MCF 10A (cell line): Measurements from ENCODE around the gene RRAS. TPM values are rescaled to one million over a fixed set of nuclear protein-coding genes. Genes with fewer than 3 reads are reported as not detected.

Experiments
- BruUV-seq: library from RNA; stranded (reverse); fragments of 400-500 nt; replicated peaks from 2 replicates; lab custom pipeline; 2021; lab: Mats Ljungman, UMichigan
- CTCF ChIA-PET: fragments of 300-600 bp; sonication (Branson Sonifier 250); formaldehyde crosslinking; extraction: SDS; loops from one replicate; lab custom pipeline; 2021; ENCODE audit warnings: antibody characterized with exemption, inconsistent platforms; lab: Yijun Ruan, JAX
- POLR2A ChIA-PET: fragments of 300-600, 350-650 bp; sonication (Branson Sonifier 250); formaldehyde crosslinking; extraction: SDS; loops from one replicate; lab custom pipeline; 2020; ENCODE audit warnings: antibody characterized with exemption, inconsistent platforms; lab: Yijun Ruan, JAX
- DNase-seq: peaks from one replicate; pipeline ENCODE4 v3.0.0-alpha.2; 2018; ENCODE audit not compliant: unreplicated experiment
- H3K27ac Mint-ChIP-seq: one replicate; pipeline ENCODE4 v1.8.0; 2022; ENCODE audit warnings: mild to moderate bottlenecking, low read depth, mixed read lengths; ENCODE audit not compliant: unreplicated experiment
- H3K27me3 Mint-ChIP-seq: one replicate; pipeline ENCODE4 v1.8.0; 2022; ENCODE audit warnings: mixed read lengths; ENCODE audit not compliant: insufficient read depth, unreplicated experiment
- H3K36me3 Mint-ChIP-seq: one replicate; pipeline ENCODE4 v1.8.0; 2022; ENCODE audit warnings: mild to moderate bottlenecking, moderate library complexity, mixed read lengths; ENCODE audit not compliant: insufficient read depth, unreplicated experiment
- H3K4me1 Mint-ChIP-seq: one replicate; pipeline ENCODE4 v1.8.0; 2022; ENCODE audit warnings: mixed read lengths; ENCODE audit not compliant: insufficient read depth, unreplicated experiment
- H3K4me3 Mint-ChIP-seq: one replicate; pipeline ENCODE4 v1.8.0; 2022; ENCODE audit warnings: mild to moderate bottlenecking, moderate library complexity, mixed read lengths; ENCODE audit not compliant: unreplicated experiment
- H3K9me3 Mint-ChIP-seq: one replicate; pipeline ENCODE4 v1.8.0; 2022; ENCODE audit warnings: mixed read lengths; ENCODE audit not compliant: unreplicated experiment
- intact Hi-C: fragments of 100-400 bp; cut with micrococcal nuclease; formaldehyde crosslinking; loops from 2 replicates; pipeline ENCODE4 v1.14.1; 2022
- total RNA-seq: library from RNA; stranded (reverse); gene quantifications from 2 replicates; pipeline ENCODE4 v1.2.3, GENCODE V29; 2022
- TF ChIP-seq, protein P1 (sequence below): fragments of 200-600 bp; IDR thresholded peaks from one replicate; pipeline ENCODE4 v1.8.0; 2022; ENCODE audit warnings: antibody characterized with exemption, mild to moderate bottlenecking; ENCODE audit not compliant: unreplicated experiment

Gene RRAS
- total RNA-seq, 1 experiment from 2014 or later = 37.6 TPM

DNA sequence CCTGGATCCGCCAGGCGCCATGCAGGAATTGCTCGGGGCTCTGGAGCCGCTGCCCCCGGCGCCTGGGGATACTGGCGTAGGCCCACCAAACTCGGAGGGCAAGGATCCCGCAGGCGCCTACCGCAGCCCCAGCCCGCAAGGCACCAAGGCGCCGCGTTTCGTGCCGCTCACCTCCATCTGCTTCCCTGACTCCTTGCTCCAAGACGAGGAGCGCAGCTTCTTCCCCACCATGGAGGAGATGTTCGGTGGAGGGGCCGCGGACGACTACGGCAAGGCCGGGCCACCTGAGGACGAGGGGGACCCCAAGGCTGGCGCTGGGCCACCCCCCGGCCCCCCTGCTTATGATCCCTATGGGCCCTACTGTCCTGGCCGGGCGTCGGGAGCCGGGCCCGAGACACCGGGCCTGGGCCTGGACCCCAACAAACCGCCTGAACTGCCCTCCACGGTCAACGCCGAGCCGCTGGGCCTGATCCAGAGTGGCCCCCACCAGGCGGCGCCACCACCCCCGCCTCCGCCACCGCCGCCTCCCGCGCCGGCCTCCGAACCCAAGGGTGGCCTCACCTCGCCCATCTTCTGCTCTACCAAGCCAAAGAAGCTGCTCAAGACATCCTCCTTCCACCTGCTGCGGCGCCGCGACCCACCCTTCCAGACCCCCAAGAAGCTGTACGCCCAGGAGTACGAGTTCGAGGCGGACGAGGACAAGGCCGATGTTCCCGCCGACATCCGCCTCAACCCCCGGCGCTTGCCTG, 42.8 kb downstream of the RRAS start:
- Mint-ChIP-seq H3K27ac (no peak overlapping the region), H3K27me3 (no peaks in the 10 kb centered on the region), H3K4me3 (no peak overlapping the region), H3K36me3 (peaks cover 62% of the 10 kb centered on the region), H3K4me1 (peaks cover 21% of the 10 kb centered on the region), H3K9me3 (no peaks in the 10 kb centered on the region)
- POLR2A ChIA-PET = interaction anchor here (0.8 to 8.4 kb wide), 2 partner anchors 8 to 44 kb away, joined by 3 to 136 read pairs; partner anchors contain the start of genes RRAS and SCAF1
- TF ChIP-seq, protein P1, sequence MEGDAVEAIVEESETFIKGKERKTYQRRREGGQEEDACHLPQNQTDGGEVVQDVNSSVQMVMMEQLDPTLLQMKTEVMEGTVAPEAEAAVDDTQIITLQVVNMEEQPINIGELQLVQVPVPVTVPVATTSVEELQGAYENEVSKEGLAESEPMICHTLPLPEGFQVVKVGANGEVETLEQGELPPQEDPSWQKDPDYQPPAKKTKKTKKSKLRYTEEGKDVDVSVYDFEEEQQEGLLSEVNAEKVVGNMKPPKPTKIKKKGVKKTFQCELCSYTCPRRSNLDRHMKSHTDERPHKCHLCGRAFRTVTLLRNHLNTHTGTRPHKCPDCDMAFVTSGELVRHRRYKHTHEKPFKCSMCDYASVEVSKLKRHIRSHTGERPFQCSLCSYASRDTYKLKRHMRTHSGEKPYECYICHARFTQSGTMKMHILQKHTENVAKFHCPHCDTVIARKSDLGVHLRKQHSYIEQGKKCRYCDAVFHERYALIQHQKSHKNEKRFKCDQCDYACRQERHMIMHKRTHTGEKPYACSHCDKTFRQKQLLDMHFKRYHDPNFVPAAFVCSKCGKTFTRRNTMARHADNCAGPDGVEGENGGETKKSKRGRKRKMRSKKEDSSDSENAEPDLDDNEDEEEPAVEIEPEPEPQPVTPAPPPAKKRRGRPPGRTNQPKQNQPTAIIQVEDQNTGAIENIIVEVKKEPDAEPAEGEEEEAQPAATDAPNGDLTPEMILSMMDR = no peak
- intact Hi-C loops = no loop called here
- CTCF ChIA-PET = interaction anchor here (1.4 kb wide), 1 partner anchor 84 kb away, joined by 3 read pairs; no protein-coding TSS in a partner anchor
- BruUV-seq = no TSS peak
- DNase-seq = no peak

DNA sequence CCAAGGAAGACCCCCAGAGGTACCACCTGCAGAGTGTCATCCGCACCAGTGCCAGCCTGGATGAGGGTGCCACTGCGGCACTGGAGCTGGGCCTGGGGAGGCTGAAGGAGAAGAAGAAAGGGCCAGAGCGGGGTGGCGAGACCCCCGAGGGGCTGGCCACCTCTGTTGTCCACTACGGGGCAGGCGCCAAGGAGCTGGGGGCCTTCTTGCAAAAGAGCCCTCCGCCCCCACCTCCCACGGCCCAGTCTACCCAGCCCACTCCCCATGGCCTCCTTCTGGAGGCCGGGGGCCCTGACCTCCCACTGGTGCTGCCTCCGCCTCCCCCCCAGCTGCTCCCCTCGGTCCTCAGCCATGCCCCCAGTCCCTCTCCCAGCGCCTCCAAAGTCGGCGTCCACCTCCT, 43.5 kb downstream of the RRAS start:
- H3K9me3 Mint-ChIP-seq = no peaks in the 10 kb centered on the region
- TF ChIP-seq, protein P1 = no peak
- DNase-seq = no peak
- H3K4me3 Mint-ChIP-seq = no peak overlapping the region
- peaks cover 21% of the 10 kb centered on the region for H3K4me1 Mint-ChIP-seq
- peaks cover 58% of the 10 kb centered on the region for H3K36me3 Mint-ChIP-seq
- intact Hi-C loops = no loop called here
- no peaks in the 10 kb centered on the region for H3K27me3 Mint-ChIP-seq
- no peak overlapping the region for H3K27ac Mint-ChIP-seq
- no TSS peak for BruUV-seq
- ChIA-PET POLR2A (interaction anchor here (0.6 to 8.4 kb wide), 3 partner anchors 9 to 107 kb away, joined by 3 to 136 read pairs (median 4); partner anchors contain the start of genes RRAS and SCAF1), CTCF (interaction anchor here (1.4 kb wide), 1 partner anchor 84 kb away, joined by 3 read pairs; no protein-coding TSS in a partner anchor)

DNA sequence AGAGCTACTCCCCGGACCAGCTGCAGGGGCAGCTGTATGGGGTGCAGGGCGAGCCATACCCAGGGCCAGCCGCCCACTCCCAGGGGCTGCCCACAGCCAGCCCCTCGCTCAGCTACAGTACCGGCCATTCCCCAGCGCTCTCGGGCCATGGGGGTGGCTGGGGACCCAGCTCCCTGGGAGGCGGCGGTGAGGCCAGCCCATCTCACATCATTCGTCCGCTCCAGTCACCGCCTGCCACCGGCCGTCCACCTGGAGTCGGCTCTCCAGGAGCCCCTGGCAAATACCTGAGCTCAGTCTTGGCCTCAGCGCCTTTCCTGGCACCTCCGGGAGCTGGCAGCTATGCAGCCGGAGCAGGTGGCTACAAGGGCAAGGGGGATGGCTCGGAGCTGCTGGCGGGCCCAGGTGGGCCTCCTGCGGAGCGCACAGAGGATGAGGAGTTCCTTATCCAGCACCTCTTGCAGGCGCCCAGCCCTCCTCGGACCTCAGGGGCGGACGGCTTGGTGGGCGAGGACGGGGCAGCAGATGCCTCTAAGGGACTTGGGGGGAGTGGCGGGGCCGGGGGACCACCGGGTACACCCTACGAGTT, 44.0 kb downstream of the RRAS start:
- Mint-ChIP-seq H3K27me3 (no peaks in the 10 kb centered on the region), H3K27ac (no peak overlapping the region), H3K4me1 (peaks cover 21% of the 10 kb centered on the region), H3K4me3 (no peak overlapping the region), H3K9me3 (no peaks in the 10 kb centered on the region), H3K36me3 (peaks cover 57% of the 10 kb centered on the region)
- BruUV-seq = no TSS peak
- intact Hi-C loops = no loop called here
- POLR2A ChIA-PET = interaction anchor here (0.6 to 8.4 kb wide), 2 partner anchors 45 to 106 kb away, joined by 4 to 136 read pairs; partner anchors contain the start of genes RRAS and SCAF1
- no peak for DNase-seq
- CTCF ChIA-PET = interaction anchor here (1.4 kb wide), 1 partner anchor 85 kb away, joined by 3 read pairs; no protein-coding TSS in a partner anchor
- TF ChIP-seq, protein P1 = no peak
